ENCODE results near the gene MUC4.
"Not testable (repeated sequence)": the region's sequence is repeated elsewhere in the genome, so short reads cannot be mapped to it uniquely, and the experiment has no call there.

The MUC4 gene

GRCh38 chr3:195717852-195718476 lies 93.8 kb downstream of the MUC4 start:
- DNase-seq (ENCODE audit: low spot score): no peak

GRCh38 chr3:195717416-195717815 lies 94.3 kb downstream of the MUC4 start:
- DNase-seq (ENCODE audit: low spot score): no peak

- no peak for DNase-seq (ENCODE audit: low spot score)
These were observed 96.0 kb downstream of the MUC4 start for GRCh38 chr3:195715583-195716266.

GRCh38 chr3:195715134-195715533 lies 96.6 kb downstream of the MUC4 start:
- DNase-seq (ENCODE audit: low spot score): no peak

GRCh38 chr3:195714380-195715011 lies 97.2 kb downstream of the MUC4 start:
- no peak for DNase-seq (ENCODE audit: low spot score)

GRCh38 chr3:195713150-195713549 lies 98.6 kb downstream of the MUC4 start:
- DNase-seq (ENCODE audit: low spot score): not testable (repeated sequence)

- not testable (repeated sequence) for DNase-seq (ENCODE audit: low spot score)
These were observed 99.2 kb downstream of the MUC4 start for GRCh38 chr3:195712535-195712910.

GRCh38 chr3:195711813-195712534 lies 99.8 kb downstream of the MUC4 start:
- DNase-seq (ENCODE audit: low spot score): no peak

- not testable (repeated sequence) for DNase-seq (ENCODE audit: low spot score)
These were observed 100.5 kb downstream of the MUC4 start for GRCh38 chr3:195711091-195711812.

- DNase-seq (ENCODE audit: low spot score): not testable (repeated sequence)
These were observed 101.4 kb downstream of the MUC4 start for GRCh38 chr3:195710126-195710905.

GRCh38 chr3:195709676-195710085 lies 102.0 kb downstream of the MUC4 start:
- DNase-seq (ENCODE audit: low spot score): no peak

GRCh38 chr3:195708626-195709481 lies 102.9 kb downstream of the MUC4 start:
- no peak for DNase-seq (ENCODE audit: low spot score)

GRCh38 chr3:195708061-195708460 lies 103.7 kb downstream of the MUC4 start:
- DNase-seq (ENCODE audit: low spot score): no peak

- no peak for DNase-seq (ENCODE audit: low spot score)
These were observed 106.4 kb downstream of the MUC4 start for GRCh38 chr3:195705081-195705991.

- no peak for DNase-seq (ENCODE audit: low spot score)
These were observed 107.2 kb downstream of the MUC4 start for GRCh38 chr3:195704433-195704999.

GRCh38 chr3:195703776-195704175 lies 108.0 kb downstream of the MUC4 start:
- DNase-seq (ENCODE audit: low spot score): no peak

GRCh38 chr3:195701042-195701915 lies 110.5 kb downstream of the MUC4 start:
- no peak for DNase-seq (ENCODE audit: low spot score)

- DNase-seq (ENCODE audit: low spot score): no peak
These were observed 111.4 kb downstream of the MUC4 start for GRCh38 chr3:195700319-195700718.
